Kidney epithelial cell (primary cell): ENCODE data around the gene ARPP21. TPM values are rescaled to one million over a fixed set of nuclear protein-coding genes. Genes with fewer than 3 reads are reported as not detected.

ENCODE experiments used
- DNase-seq: peaks from one replicate; pipeline ENCODE4 v3.0.0-alpha.2; 2010; ENCODE audit warnings: low read depth
- H3K27me3 ChIP-seq: 2 replicates; pipeline ENCODE4 v1.6.0; 2011; ENCODE audit warnings: low read length; ENCODE audit not compliant: control insufficient read depth, insufficient read depth
- H3K36me3 ChIP-seq: 2 replicates; pipeline ENCODE4 v1.5.1; 2011; ENCODE audit warnings: low read length; ENCODE audit not compliant: control insufficient read depth, insufficient read depth
- H3K4me3 ChIP-seq: 2 replicates; pipeline ENCODE4 v1.5.1; 2011; ENCODE audit warnings: low read depth, mild to moderate bottlenecking, control low read depth, low read length
- total RNA-seq: library from RNA; depleted of rRNA; stranded (reverse); fragments of >200 nt; gene quantifications from 2 replicates; pipeline ENCODE4 v1.2.3, GENCODE V29; 2015
- TF ChIP-seq, protein P1 (sequence below): IDR thresholded peaks from 2 replicates; pipeline ENCODE4 v1.5.1; 2011; ENCODE audit warnings: mild to moderate bottlenecking, moderate library complexity, low read length, control low read depth, inconsistent platforms; ENCODE audit not compliant: insufficient read depth, poor library complexity, severe bottlenecking

ARPP21 gene
- total RNA-seq, 1 donor from 2014 or later, result 0.71 TPM

DNA sequence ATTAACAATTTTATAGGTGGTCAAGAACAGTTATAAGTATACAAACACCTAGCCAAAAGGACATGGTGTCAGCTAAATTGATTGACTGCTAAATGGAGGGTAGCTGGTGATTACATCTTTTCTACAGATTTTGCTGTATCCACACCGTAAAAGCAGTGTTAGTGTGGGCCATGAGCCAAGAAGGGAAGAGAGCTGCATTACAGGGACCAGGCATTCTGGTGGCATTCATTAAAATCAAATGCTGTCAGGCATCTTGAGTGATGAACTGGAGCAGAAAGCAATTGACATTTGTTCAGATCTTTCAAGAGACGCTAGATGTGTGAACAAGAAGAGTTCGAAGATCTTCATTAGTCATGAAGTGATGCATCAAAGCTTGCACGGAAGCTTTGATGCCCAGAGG is 177.9 kb downstream of the ARPP21 start:
- TF ChIP-seq, protein P1, sequence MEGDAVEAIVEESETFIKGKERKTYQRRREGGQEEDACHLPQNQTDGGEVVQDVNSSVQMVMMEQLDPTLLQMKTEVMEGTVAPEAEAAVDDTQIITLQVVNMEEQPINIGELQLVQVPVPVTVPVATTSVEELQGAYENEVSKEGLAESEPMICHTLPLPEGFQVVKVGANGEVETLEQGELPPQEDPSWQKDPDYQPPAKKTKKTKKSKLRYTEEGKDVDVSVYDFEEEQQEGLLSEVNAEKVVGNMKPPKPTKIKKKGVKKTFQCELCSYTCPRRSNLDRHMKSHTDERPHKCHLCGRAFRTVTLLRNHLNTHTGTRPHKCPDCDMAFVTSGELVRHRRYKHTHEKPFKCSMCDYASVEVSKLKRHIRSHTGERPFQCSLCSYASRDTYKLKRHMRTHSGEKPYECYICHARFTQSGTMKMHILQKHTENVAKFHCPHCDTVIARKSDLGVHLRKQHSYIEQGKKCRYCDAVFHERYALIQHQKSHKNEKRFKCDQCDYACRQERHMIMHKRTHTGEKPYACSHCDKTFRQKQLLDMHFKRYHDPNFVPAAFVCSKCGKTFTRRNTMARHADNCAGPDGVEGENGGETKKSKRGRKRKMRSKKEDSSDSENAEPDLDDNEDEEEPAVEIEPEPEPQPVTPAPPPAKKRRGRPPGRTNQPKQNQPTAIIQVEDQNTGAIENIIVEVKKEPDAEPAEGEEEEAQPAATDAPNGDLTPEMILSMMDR, result no peak
- Histone ChIP-seq H3K4me3 (no peak overlapping the region), H3K27me3 (no peaks in the 10 kb centered on the region), H3K36me3 (no peaks in the 10 kb centered on the region)
- no peak for DNase-seq

DNA sequence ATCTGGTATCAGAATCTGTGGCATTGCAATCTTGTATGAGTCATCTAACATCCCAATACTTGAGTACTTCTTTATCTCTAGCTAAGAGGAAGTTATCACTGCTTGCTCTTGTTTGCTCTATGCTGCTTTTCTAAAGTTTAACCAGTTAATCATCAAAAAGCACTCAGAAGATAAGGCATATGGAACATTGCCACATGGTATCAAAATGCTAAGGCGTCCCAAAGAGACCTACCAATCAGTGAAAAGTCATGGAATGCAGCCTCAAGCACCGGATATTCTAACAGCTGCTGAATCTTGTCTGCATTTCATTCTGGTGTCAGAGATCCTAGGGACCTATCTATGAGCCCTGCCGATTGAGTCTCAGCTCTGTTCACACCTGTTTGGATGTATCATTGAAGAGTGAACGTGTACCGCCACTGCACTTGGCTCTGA is 192.8 kb downstream of the ARPP21 start:
- no peak overlapping the region for H3K4me3 ChIP-seq
- no peaks in the 10 kb centered on the region for H3K27me3 ChIP-seq
- no peak for DNase-seq
- H3K36me3 ChIP-seq, result no peaks in the 10 kb centered on the region
- TF ChIP-seq, protein P1, result no peak
